Trophoblast cell (in vitro differentiated cells and primary cell): ENCODE results near the gene ADSS1.
A peak's percentile ranks its signal among the peaks of the same experiment; 100 is the strongest.

Experiments
- DNase-seq, 2 donors: peaks; one replicate each; pipeline ENCODE4 v3.0.0-alpha.2; 2016
- H2AFZ ChIP-seq: 2 replicates; pipeline ENCODE4 v1.6.1; 2013; ENCODE audit warnings: low read length, moderate library complexity, mild to moderate bottlenecking; ENCODE audit not compliant: insufficient read depth, poor library complexity
- H2AK5ac ChIP-seq: 2 replicates; pipeline ENCODE4 v1.6.1; 2013; ENCODE audit warnings: mild to moderate bottlenecking, low read length
- H2BK120ac ChIP-seq: 2 replicates; pipeline ENCODE4 v1.6.1; 2013; ENCODE audit warnings: low read length, mild to moderate bottlenecking, moderate library complexity; ENCODE audit not compliant: insufficient read depth, poor library complexity
- H2BK12ac ChIP-seq: 2 replicates; pipeline ENCODE4 v1.6.1; 2013; ENCODE audit warnings: mild to moderate bottlenecking, low read length, moderate library complexity
- H2BK5ac ChIP-seq: 2 replicates; pipeline ENCODE4 v1.6.1; 2013; ENCODE audit warnings: low read length, low read depth, moderate library complexity, mild to moderate bottlenecking; ENCODE audit not compliant: poor library complexity
- H3K14ac ChIP-seq: 2 replicates; pipeline ENCODE4 v1.6.1; 2013; ENCODE audit warnings: mild to moderate bottlenecking, low read length
- H3K18ac ChIP-seq: 2 replicates; pipeline ENCODE4 v1.6.1; 2013; ENCODE audit warnings: mild to moderate bottlenecking, low read length
- H3K23ac ChIP-seq: 2 replicates; pipeline ENCODE4 v1.6.1; 2013; ENCODE audit warnings: low read length
- H3K27ac ChIP-seq: 2 replicates; pipeline ENCODE4 v1.5.1; 2013; ENCODE audit warnings: low read depth, mild to moderate bottlenecking, inconsistent platforms, low read length, moderate library complexity
- H3K27me3 ChIP-seq: 2 replicates; pipeline ENCODE4 v1.6.1; 2013; ENCODE audit warnings: inconsistent platforms, mild to moderate bottlenecking, low read length, moderate library complexity; ENCODE audit not compliant: insufficient read depth
- H3K36me3 ChIP-seq, 2 experiments: 1 replicate in 1 of 2; 2 replicates in 1 of 2; pipeline ENCODE4 v1.6.1; 2013; ENCODE audit warnings: low read length in 2 of 2, mild to moderate bottlenecking in 2 of 2, moderate library complexity in 1 of 2; ENCODE audit not compliant: insufficient read depth in 2 of 2, control insufficient read depth in 1 of 2
- H3K4ac ChIP-seq: 2 replicates; pipeline ENCODE4 v1.6.1; 2013; ENCODE audit warnings: low read depth, mild to moderate bottlenecking, low read length, moderate library complexity
- H3K4me1 ChIP-seq, 2 experiments: 1 replicate in 1 of 2; 2 replicates in 1 of 2; pipeline ENCODE4 v1.6.1; 2013; ENCODE audit warnings: low read length in 2 of 2, mild to moderate bottlenecking in 2 of 2, moderate library complexity in 1 of 2; ENCODE audit not compliant: insufficient read depth in 2 of 2, control insufficient read depth in 1 of 2
- H3K4me2 ChIP-seq: 2 replicates; pipeline ENCODE4 v1.6.1; 2013; ENCODE audit warnings: inconsistent platforms, mild to moderate bottlenecking, low read length, moderate library complexity
- H3K4me3 ChIP-seq: 2 replicates; pipeline ENCODE4 v1.5.1; 2013; ENCODE audit warnings: mild to moderate bottlenecking, low read depth, low read length, inconsistent platforms
- H3K79me1 ChIP-seq: one replicate; pipeline ENCODE4 v1.6.1; 2013; ENCODE audit warnings: low read length
- H3K79me2 ChIP-seq: 2 replicates; pipeline ENCODE4 v1.6.1; 2013; ENCODE audit warnings: low read length, mild to moderate bottlenecking; ENCODE audit not compliant: control insufficient read depth, insufficient read depth, poor library complexity
- H3K9ac ChIP-seq: 2 replicates; pipeline ENCODE4 v1.6.1; 2013; ENCODE audit warnings: mild to moderate bottlenecking, low read length
- H3K9me3 ChIP-seq: 2 replicates; pipeline ENCODE4 v1.6.1; 2013; ENCODE audit warnings: low read depth, mild to moderate bottlenecking, control low read depth, inconsistent platforms, low read length; ENCODE audit not compliant: insufficient read depth
- H4K12ac ChIP-seq: 2 replicates; pipeline ENCODE4 v1.6.1; 2013; ENCODE audit warnings: low read depth, mild to moderate bottlenecking, low read length, moderate library complexity
- H4K8ac ChIP-seq: 2 replicates; pipeline ENCODE4 v1.6.1; 2013; ENCODE audit warnings: low read depth, mild to moderate bottlenecking, low read length, moderate library complexity
- H4K91ac ChIP-seq: one replicate; pipeline ENCODE4 v1.6.1; 2013; ENCODE audit warnings: low read depth, mild to moderate bottlenecking, low read length, moderate library complexity
- WGBS: extraction: QIAGEN DNeasy Blood & Tissue Kit; methylation state at CpG from one replicate; pipeline ENCODE4 v1.1.7; 2013; ENCODE audit warnings: missing lambda C conversion rate; ENCODE audit not compliant: insufficient read length, insufficient coverage; ENCODE audit errors: extremely low coverage; 5-methylcytosine and 5-hydroxymethylcytosine counted together

The ADSS1 gene

GRCh38 chr14:104698688-104699425 is 25.2 kb upstream of the ADSS1 start:
- Histone ChIP-seq H2AK5ac (no peak overlapping the region), H2AFZ (no peak overlapping the region), H3K23ac (no peak overlapping the region), H3K79me1 (no peaks in the 10 kb centered on the region), H2BK5ac (no peak overlapping the region), H3K4me2 (no peak overlapping the region), H3K9ac (no peak overlapping the region), H3K27me3 (no peaks in the 10 kb centered on the region), H3K18ac (peak overlapping the region; percentile 17), H3K36me3 (peaks cover 76 to 84% of the 10 kb centered on the region in 2 experiments), H2BK120ac (no peak overlapping the region), H3K4ac (peak overlapping the region; percentile 12), H3K14ac (no peak overlapping the region), H4K12ac (no peak overlapping the region), H3K4me1 (peaks cover 16 to 23% of the 10 kb centered on the region in 2 experiments), H3K9me3 (peaks cover 4% of the 10 kb centered on the region), H2BK12ac (no peak overlapping the region), H3K27ac (no peak overlapping the region), H3K79me2 (peaks cover 17% of the 10 kb centered on the region), H3K4me3 (no peak overlapping the region), H4K8ac (no peak overlapping the region), H4K91ac (no peak overlapping the region)
- DNase-seq = no peak
- WGBS = no CpG with 5 or more reads among the region's 24 CpGs

- no peak overlapping the region for H4K8ac ChIP-seq
These were observed 24.6 kb upstream of the ADSS1 start for GRCh38 chr14:104699426-104699748.

DNA sequence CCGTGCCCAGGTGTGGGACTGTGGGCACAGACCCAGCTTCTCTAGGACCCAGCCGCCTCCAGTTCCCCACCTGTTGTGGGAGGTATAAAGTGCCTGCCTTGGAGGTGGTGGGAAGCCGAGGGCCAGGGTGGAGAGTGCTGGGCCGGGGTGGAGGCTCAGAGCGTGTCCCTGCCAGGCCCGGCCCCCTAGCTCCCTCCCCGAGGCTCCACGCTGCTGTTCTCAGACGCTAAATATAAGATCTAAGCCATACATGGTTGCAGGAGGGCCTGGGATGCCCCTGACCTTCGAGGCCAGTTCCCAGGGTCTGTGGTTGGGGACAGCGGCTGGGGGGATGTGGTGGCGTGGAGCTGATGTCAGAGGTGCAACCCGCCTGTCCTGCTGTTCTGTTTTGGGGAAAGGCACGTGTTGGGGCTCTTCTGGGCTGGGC is 23.8 kb upstream of the ADSS1 start:
- no peak for DNase-seq
- Histone ChIP-seq H2BK5ac (no peak overlapping the region), H3K4ac (no peak overlapping the region), H4K12ac (no peak overlapping the region), H3K4me2 (no peak overlapping the region), H3K14ac (no peak overlapping the region), H4K8ac (no peak overlapping the region), H3K27me3 (no peaks in the 10 kb centered on the region), H4K91ac (no peak overlapping the region), H3K9ac (no peak overlapping the region), H3K36me3 (peaks cover 76 to 80% of the 10 kb centered on the region in 2 experiments), H3K23ac (no peak overlapping the region), H3K9me3 (peaks cover 9% of the 10 kb centered on the region), H2BK120ac (no peak overlapping the region), H2AK5ac (no peak overlapping the region), H2AFZ (no peak overlapping the region), H3K79me2 (peaks cover 7% of the 10 kb centered on the region), H3K4me3 (no peak overlapping the region), H3K27ac (no peak overlapping the region), H3K79me1 (no peaks in the 10 kb centered on the region), H3K4me1 (peaks cover 8 to 13% of the 10 kb centered on the region in 2 experiments), H2BK12ac (no peak overlapping the region), H3K18ac (no peak overlapping the region)
- no CpG with 5 or more reads among the region's 14 CpGs for WGBS

More at GRCh38 chr14:104699426-104699748, 24.6 kb upstream of the ADSS1 start:
- no peak overlapping the region for H3K23ac ChIP-seq
- H3K14ac ChIP-seq = no peak overlapping the region
- peaks cover 16 to 21% of the 10 kb centered on the region in 2 experiments for H3K4me1 ChIP-seq
- DNase-seq = no peak
- no CpG with 5 or more reads among the region's 12 CpGs for WGBS
- H3K4me3 ChIP-seq = no peak overlapping the region
- H3K79me1 ChIP-seq = no peaks in the 10 kb centered on the region
- H2AFZ ChIP-seq = no peak overlapping the region
- no peak overlapping the region for H2BK120ac ChIP-seq
- no peak overlapping the region for H2BK12ac ChIP-seq
- no peak overlapping the region for H3K4me2 ChIP-seq
- no peak overlapping the region for H4K91ac ChIP-seq
- H3K27ac ChIP-seq = no peak overlapping the region
- no peak overlapping the region for H4K12ac ChIP-seq
- no peak overlapping the region for H2BK5ac ChIP-seq
- H3K18ac ChIP-seq = no peak overlapping the region
- H3K4ac ChIP-seq = no peak overlapping the region
- H3K9ac ChIP-seq = no peak overlapping the region
- no peaks in the 10 kb centered on the region for H3K27me3 ChIP-seq
- H2AK5ac ChIP-seq = no peak overlapping the region
- peaks cover 9% of the 10 kb centered on the region for H3K9me3 ChIP-seq
- H3K36me3 ChIP-seq = peaks cover 77 to 85% of the 10 kb centered on the region in 2 experiments
- H3K79me2 ChIP-seq = peaks cover 14% of the 10 kb centered on the region

DNA sequence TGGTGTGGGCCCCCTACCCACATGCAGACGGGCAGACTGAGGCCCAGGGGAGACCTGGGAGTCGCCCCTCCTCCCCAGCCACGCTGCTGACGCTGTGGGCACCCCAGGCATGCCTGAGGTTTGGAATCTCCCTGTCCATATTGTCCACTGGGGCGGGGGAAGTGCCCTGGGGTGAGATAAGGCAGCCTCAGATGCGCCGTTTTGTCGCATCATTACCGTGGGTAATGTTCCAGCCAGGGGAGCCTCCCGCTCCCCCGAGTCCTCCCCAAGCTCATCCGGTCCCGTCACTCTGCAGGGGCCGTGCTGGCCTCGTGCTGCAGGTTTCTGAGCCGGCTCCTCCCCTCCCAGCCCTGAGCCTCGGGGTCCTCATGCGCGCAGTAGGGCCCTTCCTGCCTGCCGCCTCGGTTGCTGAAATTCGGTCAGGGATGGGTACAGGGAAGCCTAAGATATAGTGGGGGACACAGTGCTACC is 23.2 kb upstream of the ADSS1 start:
- H2BK120ac ChIP-seq = no peak overlapping the region
- WGBS = no CpG with 5 or more reads among the region's 22 CpGs
- H2BK5ac ChIP-seq = no peak overlapping the region
- H3K36me3 ChIP-seq = peaks cover 78 to 80% of the 10 kb centered on the region in 2 experiments
- no peak overlapping the region for H4K12ac ChIP-seq
- no peak overlapping the region for H3K18ac ChIP-seq
- no peak overlapping the region for H3K4ac ChIP-seq
- peaks cover 7% of the 10 kb centered on the region for H3K79me2 ChIP-seq
- H3K27me3 ChIP-seq = no peaks in the 10 kb centered on the region
- no peak overlapping the region for H4K91ac ChIP-seq
- H3K4me1 ChIP-seq = peaks cover 5 to 11% of the 10 kb centered on the region in 2 experiments
- no peak overlapping the region for H3K27ac ChIP-seq
- H2AK5ac ChIP-seq = no peak overlapping the region
- no peak overlapping the region for H2AFZ ChIP-seq
- DNase-seq = no peak
- no peak overlapping the region for H3K4me3 ChIP-seq
- H3K23ac ChIP-seq = no peak overlapping the region
- H3K9ac ChIP-seq = no peak overlapping the region
- peaks cover 9% of the 10 kb centered on the region for H3K9me3 ChIP-seq
- H3K14ac ChIP-seq = no peak overlapping the region
- H2BK12ac ChIP-seq = no peak overlapping the region
- H3K4me2 ChIP-seq = no peak overlapping the region
- no peaks in the 10 kb centered on the region for H3K79me1 ChIP-seq
- H4K8ac ChIP-seq = no peak overlapping the region
